GM19455 (cell line): Measurements from ENCODE around the gene RAB14.
A peak's percentile ranks its signal among the peaks of the same experiment; 100 is the strongest.
"Not testable (repeated sequence)": the region's sequence is repeated elsewhere in the genome, so short reads cannot be mapped to it uniquely, and the experiment has no call there.

Experiments
- ATAC-seq: cut with Tn5 transposase; IDR thresholded peaks from one replicate; pipeline ENCODE4 v1.9.1; 2021; ENCODE audit not compliant: unreplicated experiment

RAB14 gene

GRCh38 chr9:121168052-121168451, 33.6 kb downstream of the RAB14 start:
- ATAC-seq, result no peak

- ATAC-seq, result no peak
Observed at GRCh38 chr9:121160025-121160424, 41.6 kb downstream of the RAB14 start.

GRCh38 chr9:121157939-121158338, 43.7 kb downstream of the RAB14 start:
- ATAC-seq, result no peak

- peak; percentile 57 for ATAC-seq
Observed at GRCh38 chr9:121156263-121156731, 45.4 kb downstream of the RAB14 start.

GRCh38 chr9:121154782-121155181, 46.9 kb downstream of the RAB14 start:
- ATAC-seq, result no peak

- no peak for ATAC-seq
Observed at GRCh38 chr9:121153642-121154041, 48.0 kb downstream of the RAB14 start.

GRCh38 chr9:121150188-121150587, 51.5 kb downstream of the RAB14 start:
- ATAC-seq, result no peak

GRCh38 chr9:121144482-121144881, 57.2 kb downstream of the RAB14 start:
- ATAC-seq, result no peak

GRCh38 chr9:121143771-121144170, 57.9 kb downstream of the RAB14 start:
- ATAC-seq, result no peak

GRCh38 chr9:121141706-121142105, 60.0 kb downstream of the RAB14 start:
- no peak for ATAC-seq

- ATAC-seq, result no peak
Observed at GRCh38 chr9:121141306-121141705, 60.4 kb downstream of the RAB14 start.

GRCh38 chr9:121140162-121140561, 61.5 kb downstream of the RAB14 start:
- ATAC-seq, result no peak

GRCh38 chr9:121138973-121139372, 62.7 kb downstream of the RAB14 start:
- no peak for ATAC-seq

GRCh38 chr9:121138561-121138960, 63.1 kb downstream of the RAB14 start:
- ATAC-seq, result no peak

GRCh38 chr9:121135642-121136041, 66.0 kb downstream of the RAB14 start:
- ATAC-seq, result no peak

- no peak for ATAC-seq
Observed at GRCh38 chr9:121133104-121133816, 68.4 kb downstream of the RAB14 start.

- ATAC-seq, result not testable (repeated sequence)
Observed at GRCh38 chr9:121129384-121129783, 72.3 kb downstream of the RAB14 start.
